ENCODE results near the gene LRRN3.
"Not testable (repeated sequence)": the region's sequence is repeated elsewhere in the genome, so short reads cannot be mapped to it uniquely, and the experiment has no call there.

LRRN3 gene

GRCh38 chr7:111059833-111060232, 31.1 kb upstream of the LRRN3 start:
- Histone ChIP-seq H3K9ac (ENCODE audit: low read length) (no peak overlapping the region), H3K4me1 (ENCODE audit: insufficient read depth, low read length) (no peaks in the 10 kb centered on the region), H3K36me3 (ENCODE audit: insufficient read depth, low read length) (no peaks in the 10 kb centered on the region), H3K27me3 (ENCODE audit: control insufficient read depth in 1 of 2, insufficient read depth in 2 of 2, low read length in 2 of 2) (no peaks in the 10 kb centered on the region), H3K4me3 (ENCODE audit: low read depth in 1 of 2, low read length in 2 of 2) (no peak overlapping the region), H3K9me3 (ENCODE audit: low read length) (no peaks in the 10 kb centered on the region), H3K27ac (ENCODE audit: low read depth, low read length) (no peak overlapping the region)

- Histone ChIP-seq H3K4me1 (ENCODE audit: insufficient read depth, low read length) (no peaks in the 10 kb centered on the region), H3K9me3 (ENCODE audit: low read length) (no peaks in the 10 kb centered on the region), H3K36me3 (ENCODE audit: insufficient read depth, low read length) (no peaks in the 10 kb centered on the region), H3K27ac (ENCODE audit: low read depth, low read length) (no peak overlapping the region), H3K9ac (ENCODE audit: low read length) (no peak overlapping the region), H3K4me3 (ENCODE audit: low read depth in 1 of 2, low read length in 2 of 2) (no peak overlapping the region), H3K27me3 (ENCODE audit: control insufficient read depth in 1 of 2, insufficient read depth in 2 of 2, low read length in 2 of 2) (no peaks in the 10 kb centered on the region)
Measured at GRCh38 chr7:111063166-111063565, 27.8 kb upstream of the LRRN3 start.

GRCh38 chr7:111067251-111067650, 23.7 kb upstream of the LRRN3 start:
- Histone ChIP-seq H3K9me3 (ENCODE audit: low read length) (no peaks in the 10 kb centered on the region), H3K36me3 (ENCODE audit: insufficient read depth, low read length) (no peaks in the 10 kb centered on the region), H3K4me1 (ENCODE audit: insufficient read depth, low read length) (no peaks in the 10 kb centered on the region), H3K27ac (ENCODE audit: low read depth, low read length) (no peak overlapping the region), H3K4me3 (ENCODE audit: low read depth in 1 of 2, low read length in 2 of 2) (no peak overlapping the region), H3K27me3 (ENCODE audit: control insufficient read depth in 1 of 2, insufficient read depth in 2 of 2, low read length in 2 of 2) (no peaks in the 10 kb centered on the region), H3K9ac (ENCODE audit: low read length) (no peak overlapping the region)

- Histone ChIP-seq H3K9me3 (ENCODE audit: low read length) (no peaks in the 10 kb centered on the region), H3K9ac (ENCODE audit: low read length) (no peak overlapping the region), H3K4me1 (ENCODE audit: insufficient read depth, low read length) (no peaks in the 10 kb centered on the region), H3K27ac (ENCODE audit: low read depth, low read length) (no peak overlapping the region), H3K27me3 (ENCODE audit: control insufficient read depth in 1 of 2, insufficient read depth in 2 of 2, low read length in 2 of 2) (no peaks in the 10 kb centered on the region), H3K36me3 (ENCODE audit: insufficient read depth, low read length) (no peaks in the 10 kb centered on the region), H3K4me3 (ENCODE audit: low read depth in 1 of 2, low read length in 2 of 2) (no peak overlapping the region)
Measured at GRCh38 chr7:111067682-111068081, 23.2 kb upstream of the LRRN3 start.

- H3K27ac ChIP-seq (ENCODE audit: low read depth, low read length): no peak overlapping the region
- no peaks in the 10 kb centered on the region for H3K4me1 ChIP-seq (ENCODE audit: insufficient read depth, low read length)
- no peak overlapping the region for H3K9ac ChIP-seq (ENCODE audit: low read length)
Measured at GRCh38 chr7:111068618-111069017, 22.3 kb upstream of the LRRN3 start.

GRCh38 chr7:111071556-111071955, 19.4 kb upstream of the LRRN3 start:
- Histone ChIP-seq H3K27me3 (ENCODE audit: control insufficient read depth in 1 of 2, insufficient read depth in 2 of 2, low read length in 2 of 2) (no peaks in the 10 kb centered on the region), H3K9ac (ENCODE audit: low read length) (no peak overlapping the region), H3K36me3 (ENCODE audit: insufficient read depth, low read length) (no peaks in the 10 kb centered on the region), H3K27ac (ENCODE audit: low read depth, low read length) (no peak overlapping the region), H3K9me3 (ENCODE audit: low read length) (no peaks in the 10 kb centered on the region), H3K4me3 (ENCODE audit: low read depth in 1 of 2, low read length in 2 of 2) (no peak overlapping the region), H3K4me1 (ENCODE audit: insufficient read depth, low read length) (no peaks in the 10 kb centered on the region)

More at GRCh38 chr7:111068618-111069017, 22.3 kb upstream of the LRRN3 start:
- Histone ChIP-seq H3K36me3 (ENCODE audit: insufficient read depth, low read length) (no peaks in the 10 kb centered on the region), H3K27me3 (ENCODE audit: control insufficient read depth in 1 of 2, insufficient read depth in 2 of 2, low read length in 2 of 2) (no peaks in the 10 kb centered on the region), H3K9me3 (ENCODE audit: low read length) (no peaks in the 10 kb centered on the region), H3K4me3 (ENCODE audit: low read depth in 1 of 2, low read length in 2 of 2) (no peak overlapping the region)

- H3K27ac ChIP-seq (ENCODE audit: low read depth, low read length); H3K27me3 ChIP-seq (ENCODE audit: control insufficient read depth in 1 of 2, insufficient read depth in 2 of 2, low read length in 2 of 2); H3K4me3 ChIP-seq (ENCODE audit: low read depth in 1 of 2, low read length in 2 of 2); H3K4me1 ChIP-seq (ENCODE audit: insufficient read depth, low read length); H3K36me3 ChIP-seq (ENCODE audit: insufficient read depth, low read length); H3K9ac ChIP-seq (ENCODE audit: low read length); H3K9me3 ChIP-seq (ENCODE audit: low read length): not testable (repeated sequence)
Measured at GRCh38 chr7:111072658-111073057, 18.3 kb upstream of the LRRN3 start.

GRCh38 chr7:111074071-111074747, 16.7 kb upstream of the LRRN3 start:
- Histone ChIP-seq H3K4me1 (ENCODE audit: insufficient read depth, low read length) (no peaks in the 10 kb centered on the region), H3K27me3 (ENCODE audit: control insufficient read depth in 1 of 2, insufficient read depth in 2 of 2, low read length in 2 of 2) (no peaks in the 10 kb centered on the region), H3K9ac (ENCODE audit: low read length) (no peak overlapping the region), H3K36me3 (ENCODE audit: insufficient read depth, low read length) (no peaks in the 10 kb centered on the region), H3K9me3 (ENCODE audit: low read length) (no peaks in the 10 kb centered on the region), H3K4me3 (ENCODE audit: low read depth in 1 of 2, low read length in 2 of 2) (no peak overlapping the region), H3K27ac (ENCODE audit: low read depth, low read length) (no peak overlapping the region)

- no peak overlapping the region for H3K27ac ChIP-seq (ENCODE audit: low read depth, low read length)
- no peaks in the 10 kb centered on the region for H3K27me3 ChIP-seq (ENCODE audit: control insufficient read depth in 1 of 2, insufficient read depth in 2 of 2, low read length in 2 of 2)
- H3K9me3 ChIP-seq (ENCODE audit: low read length): no peaks in the 10 kb centered on the region
- H3K36me3 ChIP-seq (ENCODE audit: insufficient read depth, low read length): no peaks in the 10 kb centered on the region
- H3K4me3 ChIP-seq (ENCODE audit: low read depth in 1 of 2, low read length in 2 of 2): no peak overlapping the region
- no peaks in the 10 kb centered on the region for H3K4me1 ChIP-seq (ENCODE audit: insufficient read depth, low read length)
- H3K9ac ChIP-seq (ENCODE audit: low read length): no peak overlapping the region
Measured at GRCh38 chr7:111074748-111075146, 16.2 kb upstream of the LRRN3 start.

- Histone ChIP-seq H3K9ac (ENCODE audit: low read length) (no peak overlapping the region), H3K4me3 (ENCODE audit: low read depth in 1 of 2, low read length in 2 of 2) (no peak overlapping the region), H3K4me1 (ENCODE audit: insufficient read depth, low read length) (no peaks in the 10 kb centered on the region), H3K27ac (ENCODE audit: low read depth, low read length) (no peak overlapping the region), H3K9me3 (ENCODE audit: low read length) (no peaks in the 10 kb centered on the region), H3K27me3 (ENCODE audit: control insufficient read depth in 1 of 2, insufficient read depth in 2 of 2, low read length in 2 of 2) (no peaks in the 10 kb centered on the region), H3K36me3 (ENCODE audit: insufficient read depth, low read length) (no peaks in the 10 kb centered on the region)
Measured at GRCh38 chr7:111075498-111075897, 15.4 kb upstream of the LRRN3 start.

GRCh38 chr7:111076205-111076604, 14.7 kb upstream of the LRRN3 start:
- H3K27ac ChIP-seq (ENCODE audit: low read depth, low read length): no peak overlapping the region
- H3K36me3 ChIP-seq (ENCODE audit: insufficient read depth, low read length): no peaks in the 10 kb centered on the region
- no peak overlapping the region for H3K4me3 ChIP-seq (ENCODE audit: low read depth in 1 of 2, low read length in 2 of 2)
- no peaks in the 10 kb centered on the region for H3K9me3 ChIP-seq (ENCODE audit: low read length)
- no peaks in the 10 kb centered on the region for H3K4me1 ChIP-seq (ENCODE audit: insufficient read depth, low read length)
- no peak overlapping the region for H3K9ac ChIP-seq (ENCODE audit: low read length)
- H3K27me3 ChIP-seq (ENCODE audit: control insufficient read depth in 1 of 2, insufficient read depth in 2 of 2, low read length in 2 of 2): no peaks in the 10 kb centered on the region

- H3K27me3 ChIP-seq (ENCODE audit: control insufficient read depth in 1 of 2, insufficient read depth in 2 of 2, low read length in 2 of 2): no peaks in the 10 kb centered on the region
- H3K27ac ChIP-seq (ENCODE audit: low read depth, low read length): no peak overlapping the region
- no peak overlapping the region for H3K9ac ChIP-seq (ENCODE audit: low read length)
- H3K9me3 ChIP-seq (ENCODE audit: low read length): no peaks in the 10 kb centered on the region
- H3K4me1 ChIP-seq (ENCODE audit: insufficient read depth, low read length): no peaks in the 10 kb centered on the region
- H3K36me3 ChIP-seq (ENCODE audit: insufficient read depth, low read length): no peaks in the 10 kb centered on the region
- no peak overlapping the region for H3K4me3 ChIP-seq (ENCODE audit: low read depth in 1 of 2, low read length in 2 of 2)
Measured at GRCh38 chr7:111077001-111077400, 13.9 kb upstream of the LRRN3 start.
